ENCODE measurements around the gene NECTIN2.

Gene NECTIN2

DNA sequence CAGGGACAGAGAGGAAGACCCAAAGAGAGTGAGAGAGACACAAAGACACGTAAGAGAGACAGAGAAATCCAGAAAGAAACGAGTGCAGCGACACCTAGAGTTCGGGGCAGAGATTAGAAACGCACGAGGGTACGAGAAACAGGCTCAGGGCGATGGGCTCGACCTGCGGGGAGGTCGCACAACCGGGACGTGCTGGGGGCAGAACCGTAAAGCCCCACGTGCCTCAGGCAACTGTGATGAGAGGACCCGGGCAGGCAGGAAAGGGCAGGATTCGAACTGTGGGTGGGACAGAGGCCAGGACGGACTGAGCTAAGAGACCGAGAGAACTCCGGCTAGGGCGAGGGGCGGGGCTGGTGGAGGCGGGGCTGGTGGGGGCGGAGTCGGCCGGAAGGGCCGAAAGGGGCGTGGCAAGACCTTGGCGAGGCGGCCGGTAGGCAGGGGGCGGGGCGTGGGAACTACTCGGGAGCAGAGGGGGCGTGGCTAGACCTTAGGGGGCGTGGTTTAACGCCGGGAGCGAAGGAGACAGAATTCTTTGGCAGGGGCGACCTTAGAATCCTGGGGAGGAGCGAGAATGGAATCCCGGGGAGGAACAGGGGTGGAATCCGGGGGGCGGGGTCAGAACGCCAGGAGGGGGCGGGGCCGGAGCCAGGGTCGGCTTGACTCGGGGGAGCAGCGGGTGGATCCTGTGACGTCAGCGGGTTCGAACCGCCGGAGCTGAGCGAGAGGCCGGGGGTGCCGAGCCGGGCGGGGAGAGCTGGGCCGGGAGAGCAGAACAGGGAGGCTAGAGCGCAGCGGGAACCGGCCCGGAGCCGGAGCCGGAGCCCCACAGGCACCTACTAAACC lies at the start of gene NECTIN2:
Gene NECTIN2 (plus strand): TSS at position 686 of the 843 bp plus-strand sequence. CDS start 229 bp downstream, outside the sequence.
- DNase-seq (ENCODE audit: low read depth): peak; percentile 78

DNA sequence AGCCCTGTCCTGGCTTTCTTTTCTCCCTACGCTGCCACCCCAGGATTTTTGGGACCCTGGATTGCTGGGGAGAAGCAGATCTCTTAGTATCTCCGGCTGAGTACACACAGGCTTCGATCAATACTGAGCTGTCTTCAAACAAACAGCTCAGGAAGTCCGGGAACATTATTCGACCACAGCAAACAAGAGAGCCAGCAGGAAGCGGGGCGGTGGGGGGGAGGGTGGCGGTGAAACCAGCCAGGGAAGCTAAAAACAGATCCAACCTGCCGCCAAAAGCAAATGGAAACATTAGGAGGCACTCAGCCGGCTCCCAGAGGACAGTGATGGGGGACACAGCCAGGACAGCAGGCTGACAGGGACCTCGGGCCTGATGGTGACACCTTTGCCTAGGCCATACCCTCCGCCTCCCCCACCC lies 49.4 kb upstream of the NECTIN2 start:
- no peak for DNase-seq (ENCODE audit: low read depth)

DNA sequence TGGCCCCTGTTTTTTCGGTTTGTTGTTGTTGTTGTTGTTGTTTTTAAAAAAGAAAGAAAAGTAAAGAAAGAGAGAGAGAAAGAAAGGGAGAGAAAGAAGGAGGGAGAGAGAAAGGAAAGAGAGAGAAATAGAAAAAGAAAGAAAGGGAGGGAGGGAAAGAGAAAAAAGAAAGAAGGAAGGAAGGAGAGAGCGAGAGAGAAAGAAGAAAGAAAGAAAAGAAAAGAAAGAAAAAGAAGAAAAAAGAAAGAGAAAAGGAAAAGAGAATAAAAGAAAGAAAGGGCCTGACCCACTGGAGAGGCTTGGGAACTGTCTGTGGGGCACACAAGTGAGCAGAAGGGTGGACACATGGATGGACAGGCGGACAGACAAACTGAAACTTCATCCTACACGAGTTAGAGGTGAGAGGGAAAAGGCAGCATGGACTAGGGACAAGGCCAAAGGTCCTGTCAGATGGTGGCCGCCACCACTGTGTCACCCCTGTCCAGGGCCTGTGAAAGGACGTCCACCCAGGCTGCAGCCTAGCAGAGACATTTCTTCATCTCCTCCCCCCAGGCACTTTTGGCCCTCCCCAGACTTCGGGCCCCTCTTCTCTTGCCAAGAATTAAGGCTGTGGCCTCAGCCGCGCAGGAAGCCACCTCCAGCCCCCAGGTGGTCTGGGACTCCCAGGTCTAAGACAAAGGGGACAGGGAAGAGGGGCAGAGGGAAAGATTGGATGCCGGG lies 46.3 kb upstream of the NECTIN2 start:
- no peak for DNase-seq (ENCODE audit: low read depth)

DNA sequence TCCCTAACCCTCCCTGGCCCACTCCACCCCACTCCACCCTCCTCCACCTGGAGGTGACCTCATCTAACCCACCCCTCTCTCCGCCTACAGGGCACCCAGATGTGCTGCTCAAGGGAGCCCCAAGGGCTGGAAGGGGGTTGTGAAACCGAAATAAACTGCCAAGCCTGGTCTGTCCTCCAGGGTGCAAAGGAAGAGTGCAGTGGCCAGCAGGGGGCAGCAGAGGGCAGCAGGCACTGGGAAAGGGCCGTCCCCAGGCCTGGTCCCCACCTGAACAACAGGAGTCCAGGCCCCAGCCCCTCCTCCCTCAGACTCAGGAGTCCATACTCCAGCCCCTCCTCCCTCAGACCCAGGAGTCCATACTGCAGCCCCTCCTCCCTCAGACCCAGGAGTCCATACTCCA lies 45.6 kb upstream of the NECTIN2 start:
- peak; percentile 68 for DNase-seq (ENCODE audit: low read depth)

GRCh38 chr19:44803442-44804428 lies 42.4 kb upstream of the NECTIN2 start:
- no peak for DNase-seq (ENCODE audit: low read depth)

- DNase-seq (ENCODE audit: low read depth): no peak
These were observed 39.8 kb upstream of the NECTIN2 start for GRCh38 chr19:44806291-44806690.

- no peak for DNase-seq (ENCODE audit: low read depth)
These were observed 38.9 kb upstream of the NECTIN2 start for GRCh38 chr19:44807162-44807561.

- no peak for DNase-seq (ENCODE audit: low read depth)
These were observed 38.2 kb upstream of the NECTIN2 start for GRCh38 chr19:44807652-44808462.

- DNase-seq (ENCODE audit: low read depth): no peak
These were observed 37.4 kb upstream of the NECTIN2 start, which contains the start of gene BCAM for GRCh38 chr19:44808463-44809371. Gene BCAM, plus strand, starts transcription at chr19:44809103. Its CDS starts 22 bp downstream, at chr19:44809125.

DNA sequence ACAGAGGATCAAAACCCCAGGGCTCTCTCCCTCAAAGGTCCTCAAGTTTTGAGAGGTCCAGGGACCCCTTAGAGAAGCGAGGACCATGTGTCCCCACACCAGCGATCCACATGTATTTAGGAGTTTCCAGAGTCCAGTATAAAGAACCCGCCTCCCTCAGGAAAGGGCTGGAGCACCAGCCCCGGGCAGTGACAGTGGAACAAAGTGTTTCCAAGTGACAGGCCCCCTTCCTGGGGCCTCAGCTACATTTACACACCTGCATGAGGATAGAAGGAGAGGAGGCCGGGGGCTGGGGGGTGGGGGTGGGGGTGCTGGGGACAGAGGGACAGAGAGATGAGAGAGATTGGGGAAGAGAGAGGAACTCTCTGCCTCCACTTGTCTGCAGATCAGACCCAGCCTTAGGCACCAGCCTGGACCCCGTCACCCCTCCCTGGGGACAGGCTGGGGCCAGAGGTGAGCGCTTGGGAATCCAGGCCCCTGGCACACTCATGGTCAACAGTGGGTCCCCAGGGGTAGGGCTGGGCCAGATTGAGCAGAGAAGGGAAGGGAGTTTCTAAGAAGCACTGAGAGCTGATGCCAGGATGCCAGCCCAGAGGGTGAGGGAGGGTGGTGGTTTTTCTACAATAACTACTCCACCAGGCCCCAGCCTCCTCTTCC lies 36.4 kb upstream of the NECTIN2 start:
- DNase-seq (ENCODE audit: low read depth): no peak

DNA sequence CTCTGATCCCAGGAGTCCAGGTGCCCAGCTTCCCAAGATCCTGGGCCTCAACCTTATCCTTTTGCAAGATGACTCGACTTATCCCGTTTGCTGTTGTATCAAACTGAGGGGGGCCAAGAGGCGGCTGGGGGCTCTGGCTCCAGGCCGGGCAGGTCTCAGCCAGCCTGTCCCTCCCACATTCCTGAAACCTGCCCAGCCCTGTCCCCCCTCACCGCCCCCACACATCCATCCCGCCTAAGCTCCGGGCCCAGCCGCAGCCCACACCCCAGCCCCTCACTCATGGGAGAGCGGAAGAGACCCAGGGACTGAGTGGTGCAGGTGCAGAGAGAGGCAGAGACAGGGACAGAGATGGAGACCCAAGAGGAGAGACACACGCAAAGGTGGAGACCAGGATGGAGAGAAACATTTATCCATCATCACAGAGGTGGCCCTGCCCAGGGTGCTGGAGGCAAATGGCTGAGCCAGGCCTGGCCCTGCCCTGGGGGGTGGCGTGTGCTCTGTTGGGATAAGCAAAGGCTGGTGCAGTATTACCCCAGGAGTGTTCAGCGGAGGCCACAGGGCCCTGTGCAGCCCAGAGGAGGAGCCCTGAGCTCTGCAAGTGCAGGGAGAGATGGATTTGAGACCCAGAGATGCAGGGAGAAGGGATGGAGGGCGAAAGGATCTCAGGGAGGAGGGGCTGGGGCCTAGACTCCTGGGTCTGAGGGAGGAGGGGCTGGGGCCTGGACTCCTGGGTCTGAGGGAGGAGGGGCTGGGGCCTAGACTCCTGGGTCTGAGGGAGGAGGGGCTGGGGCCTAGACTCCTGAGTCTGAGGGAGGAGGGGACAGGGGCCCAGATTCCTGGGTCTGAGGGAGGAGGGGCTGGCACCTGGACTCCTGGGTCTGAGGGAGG lies 35.6 kb upstream of the NECTIN2 start:
- DNase-seq (ENCODE audit: low read depth): no peak

DNA sequence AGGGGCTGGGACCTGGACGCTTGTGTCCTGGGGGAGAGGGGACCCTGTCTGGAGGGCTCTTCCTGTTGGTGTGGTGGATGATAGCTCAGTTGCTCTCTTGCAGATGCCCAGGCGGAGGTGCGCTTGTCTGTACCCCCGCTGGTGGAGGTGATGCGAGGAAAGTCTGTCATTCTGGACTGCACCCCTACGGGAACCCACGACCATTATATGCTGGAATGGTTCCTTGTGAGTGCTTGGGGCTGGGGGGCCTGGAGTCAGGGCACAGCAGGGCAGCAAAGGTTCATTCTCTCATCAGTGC lies 35.0 kb upstream of the NECTIN2 start:
- DNase-seq (ENCODE audit: low read depth): no peak

GRCh38 chr19:44812142-44812718 lies 33.9 kb upstream of the NECTIN2 start:
- no peak for DNase-seq (ENCODE audit: low read depth)

DNA sequence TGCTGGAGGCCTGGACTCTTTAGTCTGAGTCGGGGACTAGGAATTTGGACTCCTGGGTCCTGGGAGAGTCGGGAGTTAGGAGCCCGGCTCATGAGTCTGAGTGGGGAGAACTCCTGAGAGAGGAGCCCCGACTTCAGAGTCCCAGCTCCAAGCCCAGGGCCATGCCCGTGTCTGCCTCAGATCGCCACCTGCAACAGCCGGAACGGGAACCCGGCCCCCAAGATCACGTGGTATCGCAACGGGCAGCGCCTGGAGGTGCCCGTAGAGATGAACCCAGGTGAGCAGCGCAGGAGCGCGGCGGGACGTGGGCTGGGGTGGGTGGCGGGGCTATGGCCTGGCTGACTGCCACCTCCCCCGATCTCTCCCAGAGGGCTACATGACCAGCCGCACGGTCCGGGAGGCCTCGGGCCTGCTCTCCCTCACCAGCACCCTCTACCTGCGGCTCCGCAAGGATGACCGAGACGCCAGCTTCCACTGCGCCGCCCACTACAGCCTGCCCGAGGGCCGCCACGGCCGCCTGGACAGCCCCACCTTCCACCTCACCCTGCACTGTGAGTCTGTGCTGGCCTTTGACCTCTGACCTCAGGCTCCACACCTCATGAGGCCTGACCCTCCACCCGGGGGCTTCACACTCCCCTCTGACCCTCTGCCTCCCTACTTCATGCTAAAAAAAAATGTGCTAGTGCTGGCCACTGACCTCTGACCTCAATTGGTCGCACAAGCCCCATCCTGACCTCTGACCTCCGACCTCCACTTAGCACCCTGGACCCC lies 32.8 kb upstream of the NECTIN2 start:
- no peak for DNase-seq (ENCODE audit: low read depth)

DNA sequence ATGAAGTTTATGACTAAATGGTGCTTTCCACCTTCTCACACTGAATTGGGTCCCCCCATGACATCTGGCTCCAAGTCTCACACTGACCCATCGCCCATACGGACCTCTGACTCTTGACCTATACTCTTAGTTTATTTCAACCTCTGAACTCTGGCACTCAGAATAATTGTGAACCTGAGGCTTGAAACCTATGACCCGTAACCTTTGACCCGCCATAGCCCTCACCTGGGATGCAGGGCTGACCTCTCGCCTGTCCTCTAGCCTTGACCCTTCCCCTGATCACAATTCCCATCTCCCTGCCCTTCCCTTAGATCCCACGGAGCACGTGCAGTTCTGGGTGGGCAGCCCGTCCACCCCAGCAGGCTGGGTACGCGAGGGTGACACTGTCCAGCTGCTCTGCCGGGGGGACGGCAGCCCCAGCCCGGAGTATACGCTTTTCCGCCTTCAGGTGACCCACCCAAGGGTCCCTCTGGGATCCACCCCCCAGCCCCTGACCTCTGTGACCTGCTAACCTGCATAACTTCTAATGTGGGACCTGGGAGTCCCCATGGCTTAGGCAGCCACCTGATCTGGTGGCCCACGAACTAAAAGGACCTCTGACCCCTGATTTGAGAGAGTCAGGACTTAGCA lies 32.1 kb upstream of the NECTIN2 start:
- no peak for DNase-seq (ENCODE audit: low read depth)

GRCh38 chr19:44814517-44814916 lies 31.6 kb upstream of the NECTIN2 start:
- no peak for DNase-seq (ENCODE audit: low read depth)

GRCh38 chr19:44816301-44816700 lies 29.8 kb upstream of the NECTIN2 start:
- DNase-seq (ENCODE audit: low read depth): no peak

All from activated T-cell treated with anti-CD3 and anti-CD28 coated beads for 24 hours (primary cell).